Measurements from ENCODE around the gene TRAPPC13. TPM values are rescaled to one million over a fixed set of nuclear protein-coding genes. Genes with fewer than 3 reads are reported as not detected.

The TRAPPC13 gene
- total and polyA plus RNA-seq, 2 experiments from 2014 or later: 16.3 to 20.1 TPM

GRCh38 chr5:65668696-65669095, 43.9 kb downstream of the TRAPPC13 start (continued):
- TF ChIP-seq REST (IDR thresholded peaks at IDR 0.05; ENCODE audit: unreplicated experiment) (no peak), CTCF (conservative IDR thresholded peaks at IDR 0.05; ENCODE audit: low read depth in 2 of 2) (no peak), POLR2AphosphoS5 (IDR thresholded peaks at IDR 0.05; ENCODE audit: low read depth) (no peak), EZH2 (IDR thresholded peaks at IDR 0.05; ENCODE audit: low read depth, unreplicated experiment) (no peak), NANOG (IDR thresholded peaks at IDR 0.05; ENCODE audit: borderline replicate concordance) (no peak), ZNF114 (CRISPR knock-in tag; IDR thresholded peaks at IDR 0.05) (no peak), EZH2phosphoT487 (IDR thresholded peaks at IDR 0.05; ENCODE audit: unreplicated experiment) (no peak), ETS1 (IDR thresholded peaks at IDR 0.05) (no peak), CREB1 (CRISPR knock-in tag; IDR thresholded peaks at IDR 0.05; ENCODE audit: low read depth) (no peak), STAT1 (IDR thresholded peaks at IDR 0.05; ENCODE audit: unreplicated experiment) (no peak), ZNF331 (CRISPR knock-in tag; IDR thresholded peaks at IDR 0.05; ENCODE audit: low read depth) (no peak)

- DNase-seq (ENCODE audit: low spot score) (no peak), ATAC-seq (no peak)
- Histone ChIP-seq H4K20me1 (replicated peaks; ENCODE audit: insufficient read depth) (no peaks in the 10 kb centered on the region; the same call in 1 of the 2 replicates), H3K4me3 (no peak overlapping the region), H2AFZ (no peak overlapping the region), H3K27me3 (ENCODE audit: insufficient read depth) (no peaks in the 10 kb centered on the region), H3K27ac (ENCODE audit: low read depth) (no peak overlapping the region), H3K36me3 (ENCODE audit: insufficient read depth) (no peaks in the 10 kb centered on the region), H3F3A (replicated peaks; ENCODE audit: low read depth) (no peaks in the 10 kb centered on the region), H3K4me2 (no peak overlapping the region), H3K79me2 (replicated peaks; ENCODE audit: insufficient read depth) (no peaks in the 10 kb centered on the region), H3K9me2 (ENCODE audit: insufficient read depth) (no peaks in the 10 kb centered on the region), H3K4me1 (ENCODE audit: insufficient read depth) (no peaks in the 10 kb centered on the region)
- no peak overlapping the region for H3K27ac Mint-ChIP-seq
- no peaks in the 10 kb centered on the region for H3K27me3 Mint-ChIP-seq (ENCODE audit: insufficient read depth, low read depth, poor library complexity)
- no peaks in the 10 kb centered on the region for H3K36me3 Mint-ChIP-seq (ENCODE audit: low read depth)
- H3K9me3 Mint-ChIP-seq: no peaks in the 10 kb centered on the region
- no peaks in the 10 kb centered on the region for H3K4me1 Mint-ChIP-seq
- no peak overlapping the region for H3K4me3 Mint-ChIP-seq
- TF ChIP-seq REST (IDR thresholded peaks at IDR 0.05; ENCODE audit: unreplicated experiment) (no peak), JUNB (IDR thresholded peaks at IDR 0.05; ENCODE audit: unreplicated experiment) (no peak)
Measured at GRCh38 chr5:65672796-65673195, 48.0 kb downstream of the TRAPPC13 start.

Measured in GM23338 (cell line).